Stimulated activated CD4-positive, alpha-beta T cell treated with anti-CD3 and anti-CD28 coated beads, Interleukin-2, amount 100 ng/mL, for 48 hours (primary cell): Measurements from ENCODE around the gene GBF1.

ENCODE experiments used
- DNase-seq, 2 donors: peaks; one replicate each; pipeline ENCODE4 v3.0.0-alpha.2; 2020

GBF1 gene

DNA sequence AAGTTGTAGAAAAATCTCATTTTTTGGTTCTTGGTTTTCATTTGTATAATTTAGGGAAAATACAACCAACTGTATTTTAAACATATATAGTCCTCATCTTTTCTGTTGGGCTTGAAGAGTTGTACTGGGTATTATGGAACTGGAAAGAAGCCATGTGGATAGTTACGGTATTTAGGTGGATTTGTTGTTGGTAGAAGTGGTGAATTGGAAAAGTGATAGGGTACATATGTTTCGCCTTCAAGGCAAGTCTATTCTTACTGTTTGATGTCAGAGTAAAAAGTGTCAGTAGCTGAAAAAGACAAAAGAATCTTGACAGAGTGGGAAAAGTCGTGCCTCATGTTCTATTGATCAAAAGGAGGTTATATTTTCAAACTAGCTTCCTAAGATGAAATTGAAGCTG, 64.6 kb downstream of the GBF1 start:
- no peak for DNase-seq

DNA sequence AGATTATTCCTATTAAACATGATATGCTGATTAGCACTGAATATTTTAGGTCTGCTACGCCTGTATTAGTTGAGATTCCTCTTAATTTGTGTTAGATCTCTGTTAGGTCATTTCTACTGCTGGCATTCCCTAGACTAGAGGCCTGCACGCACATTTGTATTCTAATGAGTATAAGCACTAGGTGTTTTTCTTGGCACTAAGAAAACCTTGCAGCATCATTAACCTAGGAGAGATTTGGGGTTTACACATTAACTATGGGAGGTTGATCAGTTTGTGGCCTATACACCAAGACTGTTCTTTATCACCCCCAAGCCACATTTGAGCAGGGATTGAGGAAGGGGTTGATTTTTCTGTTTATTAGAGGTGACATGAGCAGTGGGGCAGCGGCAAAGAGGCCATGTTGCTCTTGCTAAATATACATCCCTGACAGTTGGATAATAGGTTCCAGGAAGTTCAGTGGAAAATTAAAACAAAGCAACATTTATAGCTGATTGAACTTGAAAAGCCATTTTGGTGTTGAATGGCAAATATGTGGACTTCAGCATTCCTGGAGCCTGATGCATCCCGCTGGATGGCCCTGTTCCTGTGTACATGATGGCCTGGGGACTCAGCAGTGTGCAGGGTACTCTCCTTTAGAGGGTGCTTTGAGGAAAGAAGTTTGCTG, 65.2 kb downstream of the GBF1 start:
- DNase-seq: no peak

DNA sequence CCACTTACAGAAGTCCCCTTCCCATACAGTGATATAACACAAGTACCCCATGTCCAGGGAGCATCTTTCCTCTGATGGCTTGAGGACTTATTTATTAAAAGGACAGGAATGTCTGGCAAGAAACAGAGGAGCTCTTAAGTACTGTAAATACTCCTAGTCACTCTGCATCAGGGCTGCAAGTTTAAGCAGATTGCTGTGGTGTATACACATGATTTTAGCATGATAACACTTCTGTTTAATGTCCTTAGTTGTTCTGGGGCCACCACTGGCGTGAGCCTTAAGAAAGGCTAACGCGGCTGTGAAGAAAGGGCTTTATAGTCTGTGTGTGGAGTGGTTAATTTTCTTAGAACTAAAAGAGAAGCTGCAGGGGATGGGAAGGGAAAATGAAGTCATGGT, 65.7 kb downstream of the GBF1 start:
- no peak for DNase-seq

DNA sequence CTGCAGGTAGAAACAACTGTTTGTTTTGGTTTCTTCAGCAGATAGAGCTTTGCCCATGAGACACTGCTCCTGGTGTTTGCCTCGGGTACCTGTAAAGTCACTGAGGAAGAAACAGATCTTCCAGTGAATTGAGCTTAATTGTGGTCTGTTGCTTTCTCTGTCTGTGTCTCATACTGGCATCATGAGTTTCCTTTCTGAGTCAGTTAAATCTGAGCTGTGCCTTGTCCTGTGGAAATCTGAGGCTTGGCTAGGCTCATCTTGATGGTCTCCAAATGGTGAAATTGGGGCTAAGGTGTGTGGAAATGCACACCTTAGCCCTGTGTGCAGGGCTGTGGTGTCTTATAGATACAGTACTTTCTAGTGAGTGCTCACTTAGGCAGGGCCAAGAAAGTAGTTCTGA, 67.4 kb downstream of the GBF1 start:
- DNase-seq: no peak

DNA sequence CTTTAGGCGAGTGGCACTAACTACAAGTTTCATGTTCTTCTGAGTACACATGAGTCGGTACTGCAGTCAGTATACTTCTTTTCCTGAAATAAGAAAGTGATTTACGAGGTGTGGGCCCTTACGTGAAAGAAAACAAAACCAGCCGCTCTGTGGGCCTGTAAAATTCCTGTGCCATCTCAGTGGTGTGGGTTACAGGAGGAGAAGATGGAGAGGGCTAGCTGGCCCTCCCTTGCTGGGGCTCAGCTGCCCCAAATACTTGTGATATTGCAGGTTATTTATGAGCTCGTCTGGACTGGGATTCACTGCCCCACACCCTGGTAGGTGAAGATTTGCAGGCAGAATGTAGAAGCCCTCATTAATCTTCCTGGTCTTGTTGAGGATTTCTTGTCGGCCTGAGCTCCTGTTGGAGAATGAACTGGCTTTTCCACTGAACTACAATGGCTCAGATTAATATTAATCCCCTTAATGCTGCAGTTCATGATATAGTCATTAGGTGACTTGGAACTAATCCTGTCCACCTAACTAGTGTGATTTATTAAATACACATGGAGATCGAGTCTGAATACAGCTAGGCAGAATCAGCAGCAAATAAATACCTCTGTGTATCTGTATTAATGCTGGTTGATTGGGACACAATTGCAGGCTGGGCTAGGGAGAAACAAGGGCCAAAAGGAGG, 68.0 kb downstream of the GBF1 start:
- no peak for DNase-seq

DNA sequence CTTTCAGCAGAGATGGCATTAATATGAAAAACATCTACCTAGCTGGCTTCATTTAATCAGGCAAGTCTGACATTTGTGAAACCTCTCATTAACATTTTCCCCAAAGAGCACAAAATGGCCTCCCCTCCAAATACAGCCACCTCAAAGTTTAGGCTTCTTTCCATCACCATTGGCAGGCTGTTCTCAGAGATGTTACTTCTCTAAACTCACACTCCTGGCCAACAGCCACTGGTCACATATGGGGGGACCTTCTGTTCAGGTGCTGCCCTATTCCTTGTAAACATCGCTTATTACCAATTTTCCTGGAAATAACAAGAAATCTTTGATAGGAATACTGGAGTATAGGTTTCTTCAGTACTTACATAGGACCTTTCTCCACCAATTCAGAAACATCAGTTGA, 69.5 kb downstream of the GBF1 start:
- DNase-seq: no peak

DNA sequence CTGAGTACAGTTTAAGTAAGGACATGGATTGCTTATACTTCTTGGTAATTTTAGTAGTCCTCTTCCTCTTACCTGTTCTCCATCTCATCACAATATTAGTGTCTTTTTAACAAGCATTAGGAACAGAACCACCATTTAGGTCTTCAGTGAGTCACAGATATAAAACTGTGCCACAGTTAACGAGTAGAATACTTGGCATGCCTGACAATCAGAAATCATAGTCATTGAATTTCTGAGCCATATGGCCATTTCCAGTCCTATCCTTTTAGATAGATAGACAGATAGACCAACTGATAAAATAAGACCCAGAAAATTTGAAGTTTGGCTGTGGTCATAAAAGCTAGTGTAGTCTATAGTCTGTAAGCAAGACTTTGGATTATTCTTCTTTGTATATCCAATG, 71.1 kb downstream of the GBF1 start:
- no peak for DNase-seq

DNA sequence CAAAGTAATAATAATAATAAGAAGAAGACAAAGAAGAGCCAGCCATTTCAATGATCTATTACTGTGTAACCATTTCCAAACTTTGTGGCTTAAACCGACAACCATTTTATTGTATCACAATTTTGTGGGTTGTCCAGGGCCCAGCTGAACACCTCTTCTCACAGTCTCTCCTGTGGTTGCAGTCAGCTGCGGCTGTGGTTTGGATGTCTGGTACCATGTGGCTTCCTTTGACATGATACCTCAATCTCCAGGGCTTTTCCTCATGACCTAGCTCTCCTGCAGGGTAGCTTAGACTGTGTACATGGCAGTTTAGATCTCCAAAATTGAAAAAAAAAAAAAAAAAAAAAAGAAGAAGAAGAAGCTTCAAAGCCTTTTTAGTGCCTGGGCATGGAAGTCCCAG, 77.6 kb downstream of the GBF1 start:
- DNase-seq: peak in 1 of 2 donors; percentile 25

DNA sequence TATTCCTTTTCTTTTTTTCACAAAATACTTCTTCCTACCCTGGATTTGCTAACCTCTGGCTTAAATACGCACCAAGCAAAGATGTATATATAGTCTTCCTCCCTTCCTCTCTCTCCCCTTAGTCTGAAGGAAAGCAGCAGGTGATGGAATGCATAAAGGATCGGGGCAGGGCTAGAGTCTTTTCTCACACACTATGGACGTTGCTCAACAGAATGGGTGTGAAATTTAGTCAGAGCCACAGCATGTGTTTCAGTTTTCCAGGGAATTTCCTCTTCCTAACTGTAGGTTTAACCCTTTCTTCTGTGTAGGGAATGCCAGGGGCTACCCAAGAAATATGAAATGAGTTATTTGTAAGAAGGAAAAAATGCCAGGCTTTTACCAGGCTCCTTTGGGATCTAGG, 78.7 kb downstream of the GBF1 start:
- no peak for DNase-seq

DNA sequence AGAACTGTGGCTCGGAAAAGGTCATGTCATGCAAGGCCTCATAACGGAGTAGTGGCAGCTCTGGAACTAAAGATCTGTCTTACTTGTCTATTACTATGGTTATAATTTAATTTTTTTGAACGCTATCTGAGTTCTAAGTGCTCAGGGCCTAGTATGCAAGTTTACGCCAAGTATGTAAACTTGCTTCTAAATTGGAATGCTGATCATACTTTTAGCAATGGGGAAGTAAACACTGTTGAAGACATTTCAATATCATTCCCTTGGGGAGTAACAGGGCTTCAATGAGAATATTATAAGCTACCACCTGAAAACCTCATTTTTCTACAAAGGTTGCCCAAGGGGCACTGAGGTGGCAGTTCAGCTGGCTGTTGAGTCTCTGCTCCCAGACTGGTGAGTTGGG, 80.7 kb downstream of the GBF1 start:
- no peak for DNase-seq

DNA sequence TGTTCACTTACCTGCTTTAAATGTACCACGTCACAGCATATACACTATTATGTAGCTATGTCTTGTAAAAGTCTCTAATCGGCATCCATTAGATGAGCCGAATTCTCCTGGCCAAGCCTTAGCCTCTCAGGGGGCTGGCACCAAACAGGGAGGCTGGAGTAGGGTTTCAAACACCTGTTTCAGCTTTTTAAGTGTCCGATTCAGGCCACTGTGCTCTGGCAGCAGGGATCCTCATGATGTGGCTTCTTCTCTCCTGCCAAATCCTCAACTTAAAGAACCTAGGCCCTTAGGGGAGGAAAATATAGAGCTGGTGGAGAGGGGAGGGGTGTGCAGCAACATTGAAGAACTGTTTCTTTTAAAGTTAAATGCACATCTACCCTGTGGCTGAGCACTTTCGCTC, 81.7 kb downstream of the GBF1 start:
- DNase-seq: no peak

DNA sequence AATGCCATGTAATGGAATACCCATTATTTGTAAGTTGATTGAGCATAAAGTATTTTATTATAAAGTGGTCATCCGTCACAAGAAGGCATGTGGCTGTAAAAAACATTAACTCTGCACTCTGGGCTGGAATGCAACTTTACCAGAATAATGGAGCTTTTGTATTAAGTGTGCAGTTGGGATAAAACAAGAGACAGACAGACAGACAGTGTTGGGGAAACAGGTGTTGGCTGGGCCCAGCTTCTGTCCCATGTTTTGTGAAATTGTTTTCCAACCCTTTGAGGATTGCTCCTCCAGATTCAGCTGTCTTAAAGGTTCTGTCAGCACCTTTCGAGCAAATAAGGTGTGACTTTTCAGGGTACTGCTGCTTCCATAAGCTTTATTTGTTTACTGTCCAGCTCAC, 82.3 kb downstream of the GBF1 start:
- DNase-seq: no peak

DNA sequence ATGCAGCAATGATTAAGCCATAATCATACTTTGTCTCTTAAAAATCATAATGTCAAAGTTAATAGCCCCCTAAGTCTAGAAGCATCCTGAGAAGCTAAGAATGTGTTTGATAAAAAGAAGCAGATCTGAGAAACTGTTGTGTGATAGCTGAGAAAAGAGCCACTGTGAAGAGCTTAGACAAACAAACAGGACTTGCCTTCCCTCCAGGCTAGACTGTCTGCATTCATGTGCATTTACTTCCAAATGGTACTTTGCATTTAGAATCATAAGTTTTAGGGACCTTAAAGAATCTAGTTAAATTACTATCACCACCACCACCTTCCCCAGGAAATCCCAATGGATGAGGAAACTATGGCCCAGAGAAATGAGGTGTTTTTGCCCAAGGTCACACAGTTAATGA, 87.4 kb downstream of the GBF1 start:
- no peak for DNase-seq

DNA sequence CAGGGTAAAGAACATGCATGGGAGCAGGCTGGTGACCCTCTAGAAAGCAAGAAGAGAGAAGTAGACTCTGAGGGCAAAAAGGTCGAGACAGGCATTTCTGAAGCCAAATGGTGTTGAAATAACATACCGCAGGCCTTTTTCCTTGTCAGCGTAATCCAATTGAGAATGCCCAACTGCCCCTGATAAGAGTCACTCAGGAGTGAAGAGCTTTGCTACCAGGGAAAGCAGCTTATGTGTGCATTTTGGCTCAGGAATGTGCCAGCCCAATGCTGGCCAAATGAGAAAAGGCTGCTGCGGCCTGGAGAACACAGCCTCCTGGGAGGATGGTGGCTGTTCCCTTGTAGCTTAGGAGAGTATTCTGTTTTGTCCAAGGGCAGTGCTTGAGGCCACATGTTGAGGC, 88.8 kb downstream of the GBF1 start:
- DNase-seq: no peak

DNA sequence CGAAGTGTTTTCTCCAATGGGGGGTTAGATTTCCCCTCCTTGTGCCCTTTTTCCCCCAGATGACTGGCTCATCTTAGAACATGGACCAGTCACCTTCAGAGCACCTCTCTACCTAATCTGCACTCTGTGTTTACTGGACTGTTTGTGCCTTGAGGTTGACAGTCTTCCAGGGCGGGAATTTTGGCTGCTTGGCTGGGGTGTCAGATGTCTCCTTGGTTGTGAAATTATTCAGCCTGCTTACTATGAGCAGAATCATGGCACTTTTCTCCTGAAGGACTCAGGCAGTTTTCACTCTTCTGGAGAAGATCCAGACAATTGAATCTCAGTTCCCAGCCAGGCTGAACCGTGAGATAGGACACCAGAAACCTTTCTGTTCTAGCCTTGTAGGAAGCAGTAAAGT, 89.9 kb downstream of the GBF1 start:
- DNase-seq: no peak

DNA sequence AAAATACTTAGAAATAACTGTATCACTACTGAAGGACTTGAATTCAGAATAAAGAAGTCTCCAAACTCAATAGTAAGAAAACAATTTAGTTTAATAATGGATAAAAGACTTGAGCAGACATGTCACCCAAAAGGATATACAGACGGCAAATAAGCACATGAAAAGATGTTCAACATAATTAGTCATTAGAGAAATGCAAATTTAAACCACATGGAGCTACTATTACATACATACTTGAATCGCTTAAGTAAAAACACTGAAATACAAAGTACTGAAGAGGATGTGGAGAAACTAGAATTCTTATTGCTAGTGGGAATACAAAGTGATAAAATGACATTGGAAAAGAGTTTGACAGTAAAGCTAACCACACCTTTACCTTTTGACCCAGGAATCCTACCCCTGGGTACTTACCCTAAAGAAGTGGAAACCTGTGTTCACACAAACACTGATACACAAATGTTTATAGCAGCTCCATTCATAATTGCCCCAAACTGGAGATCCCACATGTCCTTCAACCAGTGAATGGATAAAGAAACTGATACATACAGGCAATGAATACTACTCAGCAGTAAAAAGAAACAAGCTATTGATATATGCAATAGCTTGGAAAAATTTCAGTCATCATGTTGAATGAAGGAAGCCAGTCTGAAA, 95.8 kb downstream of the GBF1 start:
- no peak for DNase-seq

DNA sequence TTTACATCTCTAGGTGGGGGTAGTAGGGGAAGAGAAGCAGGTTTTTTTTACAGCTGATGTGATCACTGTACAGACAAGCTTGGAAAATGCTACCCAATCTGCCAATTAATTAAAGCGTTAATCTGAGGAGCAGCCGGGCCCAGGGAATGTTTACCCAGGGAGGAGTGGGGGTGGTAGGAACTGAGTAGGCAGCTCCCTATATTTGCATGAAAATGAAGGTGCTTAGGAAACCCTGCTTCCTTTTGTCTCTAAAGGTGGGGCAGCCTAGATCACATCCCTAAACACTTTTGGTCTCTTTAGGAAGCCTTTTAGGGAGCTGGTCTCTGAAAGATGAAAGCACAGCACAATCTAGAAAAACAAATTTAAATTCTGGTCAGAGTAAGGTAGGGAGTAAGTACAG, 97.1 kb downstream of the GBF1 start:
- no peak for DNase-seq

DNA sequence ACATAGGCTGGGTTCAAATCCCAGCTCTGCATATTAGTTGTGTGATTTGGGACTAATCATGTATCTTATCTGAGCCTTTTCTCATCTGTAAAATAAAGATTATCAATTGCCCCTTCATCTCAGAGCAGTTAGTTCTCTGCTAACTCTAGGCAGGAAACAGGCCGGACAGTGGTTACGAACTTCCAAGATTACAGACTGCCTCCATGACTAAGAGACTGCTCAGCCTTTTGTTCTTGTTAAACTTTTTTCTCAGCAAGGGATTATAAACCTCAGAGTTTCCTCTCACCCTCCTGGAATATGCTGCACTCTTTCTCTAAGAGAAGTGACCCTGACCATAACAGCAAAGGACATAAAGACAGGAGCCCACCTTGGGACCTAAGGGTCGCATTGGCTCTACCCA, 97.6 kb downstream of the GBF1 start:
- DNase-seq: no peak

DNA sequence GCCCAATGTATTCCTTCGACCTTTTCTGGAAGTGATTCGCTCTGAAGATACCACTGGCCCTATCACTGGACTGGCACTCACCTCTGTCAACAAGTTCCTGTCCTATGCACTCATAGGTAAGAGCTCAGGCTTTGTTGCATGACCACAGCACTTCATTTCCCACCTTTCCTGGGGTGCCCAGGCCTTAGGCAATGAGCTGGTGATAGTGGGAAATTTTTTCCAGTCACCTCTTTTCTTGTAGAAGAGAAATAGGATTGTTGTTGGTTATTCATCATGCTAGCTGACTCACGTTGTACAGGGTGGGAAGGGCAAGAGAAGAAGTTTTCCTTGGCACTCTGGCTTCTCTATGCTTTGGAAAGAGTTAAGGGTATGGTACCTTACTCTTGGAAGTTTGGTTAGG, 98.7 kb downstream of the GBF1 start:
- no peak for DNase-seq

DNA sequence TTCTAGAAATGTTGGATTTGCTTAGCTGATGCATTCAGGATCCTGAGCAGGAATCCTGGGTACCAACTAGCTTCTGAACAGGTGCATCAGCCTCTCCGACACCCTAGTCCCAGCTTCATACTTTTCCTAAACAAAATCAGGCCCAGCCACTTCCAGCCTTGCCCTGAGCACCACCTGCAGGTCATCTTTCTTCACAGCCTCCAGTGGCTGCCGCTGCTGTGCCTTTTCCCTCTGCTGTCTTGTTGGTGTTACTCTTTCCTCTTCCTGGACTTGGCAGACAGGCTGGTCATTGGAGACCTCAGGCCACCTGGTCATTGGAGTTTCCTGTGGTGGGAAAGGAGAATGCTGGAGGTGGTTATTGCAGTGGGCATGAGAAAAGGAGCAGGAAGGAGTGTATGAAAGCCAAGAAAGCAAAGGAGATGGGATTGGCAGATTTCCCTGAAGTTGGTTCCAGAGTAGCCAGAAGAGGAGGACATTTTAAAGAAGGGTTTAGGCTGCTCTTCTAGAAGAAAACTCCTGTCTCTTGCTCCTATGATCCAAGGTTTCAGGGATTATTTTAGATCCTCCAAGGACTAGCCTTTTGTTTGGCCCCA, 102.0 kb downstream of the GBF1 start:
- DNase-seq: no peak

DNA sequence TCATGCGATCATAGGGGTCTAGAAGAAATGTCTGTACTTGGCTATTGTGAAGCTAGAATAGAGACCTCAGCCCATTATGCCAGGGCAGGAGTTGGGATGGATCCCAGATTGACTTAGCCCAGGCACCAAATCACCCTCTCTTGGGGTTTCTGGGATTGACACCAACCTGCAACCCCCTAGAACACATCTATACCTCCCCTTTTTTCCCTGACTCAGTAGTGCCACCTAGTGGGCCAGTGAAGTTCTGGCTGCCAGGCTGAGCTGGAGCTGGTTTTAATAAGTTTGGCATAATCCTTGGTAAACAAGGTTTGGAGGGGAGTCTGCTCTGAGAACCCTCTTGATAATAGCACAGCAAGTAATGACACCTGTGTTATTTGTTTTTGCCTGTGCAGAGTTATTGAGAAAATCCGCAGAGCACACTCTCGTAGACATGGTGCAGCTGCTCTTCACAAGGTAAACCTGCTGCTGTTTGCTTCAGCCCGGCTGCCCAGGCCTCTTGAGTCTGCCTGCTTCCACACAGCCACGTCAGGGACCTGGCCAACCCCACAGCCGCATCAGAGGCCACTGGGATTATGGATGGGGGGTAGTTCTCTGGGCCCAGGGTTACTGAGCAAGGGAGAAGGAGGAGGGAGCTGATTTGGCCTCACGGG, 106.9 kb downstream of the GBF1 start:
- peak; percentile 76 to 78 for DNase-seq

DNA sequence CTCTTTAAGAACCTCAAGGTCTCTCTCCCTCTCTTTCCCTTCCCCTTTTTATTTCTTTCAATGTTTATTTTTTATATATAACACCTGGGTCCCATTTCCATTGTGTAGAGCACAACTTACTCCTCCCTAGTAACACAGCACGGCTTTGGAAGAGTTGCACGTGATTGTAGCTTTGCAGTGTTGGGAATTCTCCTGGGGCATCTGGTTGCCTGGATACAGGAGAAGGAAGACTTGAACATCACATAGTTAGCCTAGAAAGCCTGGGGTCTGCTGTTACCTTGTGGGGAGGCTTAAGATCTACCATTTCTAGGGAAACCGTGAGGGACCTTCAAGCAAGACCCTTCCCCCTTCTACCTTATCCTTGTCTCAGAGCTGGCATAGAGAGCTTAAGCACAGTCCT, 109.1 kb downstream of the GBF1 start:
- no peak for DNase-seq

DNA sequence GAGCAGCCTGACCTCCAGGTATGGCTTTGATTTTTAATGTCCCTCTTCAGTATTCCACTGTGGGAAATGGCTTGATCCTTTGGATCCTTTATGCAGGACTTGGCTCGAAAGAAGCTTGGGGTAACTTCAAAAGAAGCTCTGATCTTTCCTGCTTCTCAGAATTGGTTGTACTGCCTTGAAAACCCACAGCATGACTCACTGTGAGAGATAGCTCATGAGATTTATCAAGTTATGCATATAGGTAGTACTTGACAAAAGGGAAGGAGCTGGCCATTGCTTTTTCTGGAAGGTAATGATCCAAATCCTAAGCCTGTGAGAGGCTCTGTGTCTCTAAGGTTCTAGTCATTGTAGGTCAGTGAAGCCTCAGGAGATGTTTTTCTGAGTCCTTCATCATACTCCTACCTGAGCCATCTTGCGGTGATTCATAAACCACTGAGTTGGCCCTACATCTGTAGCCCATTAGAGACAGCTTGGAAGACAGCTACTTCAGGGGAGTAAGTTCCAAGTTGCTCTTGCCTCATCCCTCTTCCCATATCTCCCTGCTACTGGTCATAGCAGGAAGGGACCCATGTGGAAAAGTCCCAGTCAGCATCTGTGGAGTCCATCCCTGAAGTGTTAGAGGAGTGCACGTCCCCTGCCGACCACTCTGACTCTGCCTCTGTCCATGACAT, 113.5 kb downstream of the GBF1 start:
- DNase-seq: no peak
